HG02981 (cell line): Measurements from ENCODE around the gene TINAGL1.

Source experiments
- ATAC-seq: cut with Tn5 transposase; IDR thresholded peaks from one replicate; pipeline ENCODE4 v1.9.1; 2021; ENCODE audit warnings: mild to moderate bottlenecking, moderate library complexity; ENCODE audit not compliant: unreplicated experiment

The TINAGL1 gene

GRCh38 chr1:31576201-31576669, at the start of gene TINAGL1:
Gene TINAGL1, plus strand, starts transcription at chr1:31576515. Its CDS starts 634 bp downstream, at chr1:31577149.
- no peak for ATAC-seq

DNA sequence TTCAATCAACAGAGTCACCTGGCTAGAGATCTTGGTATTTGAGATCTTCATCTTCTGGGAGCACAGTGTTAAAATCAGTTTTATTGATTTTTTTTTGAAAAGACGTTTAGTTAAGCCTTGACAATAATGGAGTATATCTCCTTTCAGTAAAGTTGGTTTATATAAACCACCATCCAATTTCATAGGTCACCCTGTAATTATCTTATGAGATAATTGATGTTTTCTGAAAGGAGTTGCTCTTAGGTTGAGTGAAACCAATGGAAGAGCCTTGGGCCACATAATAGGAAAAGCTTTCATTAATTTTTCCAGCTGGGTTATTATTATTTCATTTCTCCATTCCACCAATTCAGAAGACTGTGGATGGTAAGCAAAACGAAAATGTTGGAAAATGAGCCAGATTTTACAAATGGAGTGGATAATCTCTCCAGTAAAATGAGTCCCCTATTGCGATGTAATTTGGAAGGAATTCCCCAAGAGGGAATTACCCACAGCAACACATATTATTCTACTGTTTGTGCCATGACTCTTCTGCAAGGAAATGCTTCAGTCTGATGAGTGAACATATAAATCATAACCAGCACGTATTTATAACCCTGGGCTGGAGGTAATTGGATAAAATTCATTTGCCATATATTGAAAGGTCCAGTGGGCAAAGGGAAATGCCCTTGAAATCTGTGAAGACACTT, 46.2 kb upstream of the TINAGL1 start:
- ATAC-seq = no peak

DNA sequence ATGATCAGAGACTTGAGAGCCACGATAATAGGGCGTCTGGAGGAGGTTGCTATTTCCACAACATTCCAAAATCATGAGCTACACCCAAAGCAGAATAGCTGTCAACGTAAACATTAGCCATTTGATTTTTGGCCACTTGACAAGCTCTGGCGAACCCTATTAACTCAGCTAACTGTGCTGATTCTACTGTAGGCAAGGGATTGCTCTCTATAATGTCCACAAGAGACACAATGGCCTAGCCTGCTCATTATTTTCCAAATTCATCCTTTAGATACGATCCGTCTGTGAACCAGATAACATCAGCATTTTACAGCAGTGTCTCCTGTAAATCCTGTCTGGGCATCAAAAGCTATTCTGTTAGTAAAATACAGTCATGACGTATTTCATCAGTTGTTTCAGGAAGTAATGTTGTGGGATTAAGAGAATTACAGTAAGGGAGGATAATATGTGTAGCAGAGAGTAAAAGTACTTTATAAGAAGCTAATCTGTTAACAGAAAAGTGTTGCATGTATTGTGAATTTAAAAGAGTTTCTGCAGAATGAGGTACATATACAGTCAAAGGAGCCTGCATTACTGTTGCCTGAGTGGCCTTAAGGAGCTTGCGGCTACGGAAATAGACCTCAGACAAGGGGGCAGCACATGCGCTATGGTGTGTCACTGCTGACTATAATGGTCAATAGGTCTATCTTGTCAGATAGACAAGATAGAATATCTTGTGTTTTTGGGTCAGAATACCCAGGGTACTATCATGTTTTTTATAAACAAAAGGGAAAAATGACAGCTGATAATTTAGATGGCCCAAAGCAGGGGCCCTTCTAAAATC, 44.9 kb upstream of the TINAGL1 start:
- ATAC-seq = no peak

- no peak for ATAC-seq
These were observed 44.1 kb upstream of the TINAGL1 start for GRCh38 chr1:31532173-31532572.

GRCh38 chr1:31535561-31535960, 40.8 kb upstream of the TINAGL1 start:
- ATAC-seq = no peak

DNA sequence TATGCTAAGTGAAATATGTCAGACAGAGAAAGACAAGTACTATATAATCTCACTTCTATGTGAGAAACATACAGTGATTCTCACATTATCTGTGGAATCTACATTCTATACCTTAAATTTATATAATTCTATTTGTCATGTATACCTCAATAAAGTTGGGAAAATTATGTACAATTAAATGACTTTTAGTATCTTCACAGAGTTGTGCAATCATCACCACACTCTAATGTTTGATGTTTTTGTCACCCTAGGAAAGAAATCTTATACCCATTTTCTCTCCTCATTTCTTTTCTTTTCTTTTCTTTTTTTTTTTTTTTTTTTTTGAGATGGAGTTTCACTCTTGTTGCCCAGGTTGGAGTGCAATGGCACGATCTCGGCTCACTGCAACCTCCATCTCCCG, 37.0 kb upstream of the TINAGL1 start:
- no peak for ATAC-seq

GRCh38 chr1:31541194-31541593, 35.1 kb upstream of the TINAGL1 start:
- no peak for ATAC-seq

GRCh38 chr1:31545927-31546540, 30.3 kb upstream of the TINAGL1 start:
- no peak for ATAC-seq

GRCh38 chr1:31548534-31548906, 27.8 kb upstream of the TINAGL1 start:
- ATAC-seq = no peak

GRCh38 chr1:31548907-31549808, 27.2 kb upstream of the TINAGL1 start:
- peak; percentile 59 for ATAC-seq

DNA sequence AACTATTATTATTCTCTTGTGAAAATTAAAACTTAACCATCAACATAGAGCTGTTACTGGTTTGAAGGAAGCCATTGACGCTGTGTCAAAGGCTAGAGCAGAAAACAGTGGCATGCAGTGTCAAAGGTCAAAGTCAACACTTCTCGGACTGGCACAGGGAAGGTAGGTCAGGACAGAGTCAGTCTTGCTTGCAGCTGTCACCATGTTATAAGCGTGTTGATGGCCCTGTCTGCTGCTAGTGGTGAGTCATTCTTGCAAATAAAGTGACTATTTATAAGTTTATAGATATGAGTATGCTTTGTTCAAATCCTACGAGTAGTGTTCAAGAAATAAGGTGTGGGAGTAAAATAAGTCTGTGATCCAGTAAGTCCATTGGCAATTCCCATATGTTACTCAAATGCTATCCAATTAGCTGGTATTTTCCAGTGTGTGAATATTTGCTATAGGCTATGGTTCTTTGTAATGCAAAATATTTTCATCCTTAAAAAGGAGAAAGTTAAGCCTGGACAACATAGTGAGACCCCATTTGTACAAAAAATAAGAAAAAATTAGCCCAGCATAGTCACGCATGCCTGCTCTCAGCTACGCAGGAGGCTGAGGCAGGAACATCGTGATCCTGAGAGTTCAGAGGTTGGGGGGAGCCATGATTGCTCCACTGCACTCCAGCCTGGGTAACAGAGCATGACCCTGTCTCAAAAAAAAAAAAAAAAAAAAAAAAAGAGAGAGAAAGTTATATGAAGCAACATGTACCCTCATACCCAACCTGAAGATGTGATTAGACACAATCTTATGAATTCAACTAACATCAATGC, 26.3 kb upstream of the TINAGL1 start:
- ATAC-seq = peak; percentile 45

DNA sequence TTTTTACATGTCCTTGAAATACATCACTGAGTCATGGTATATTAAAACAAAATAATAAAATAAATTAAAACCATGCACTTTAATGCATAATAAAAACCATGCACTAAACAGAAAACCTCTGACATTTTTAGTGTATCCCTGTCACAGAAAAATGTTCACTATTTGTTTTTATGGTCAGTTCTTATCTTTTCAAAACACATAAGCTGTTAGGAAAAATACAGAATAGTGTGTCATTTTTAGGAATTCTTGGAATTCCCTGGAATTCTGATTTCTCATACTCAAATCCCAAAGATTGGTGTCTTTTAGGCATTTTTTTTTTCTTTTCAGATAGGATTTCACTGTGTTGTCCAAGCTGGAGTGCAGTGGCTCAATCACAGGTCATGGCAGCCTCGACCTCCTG, 25.1 kb upstream of the TINAGL1 start:
- no peak for ATAC-seq

DNA sequence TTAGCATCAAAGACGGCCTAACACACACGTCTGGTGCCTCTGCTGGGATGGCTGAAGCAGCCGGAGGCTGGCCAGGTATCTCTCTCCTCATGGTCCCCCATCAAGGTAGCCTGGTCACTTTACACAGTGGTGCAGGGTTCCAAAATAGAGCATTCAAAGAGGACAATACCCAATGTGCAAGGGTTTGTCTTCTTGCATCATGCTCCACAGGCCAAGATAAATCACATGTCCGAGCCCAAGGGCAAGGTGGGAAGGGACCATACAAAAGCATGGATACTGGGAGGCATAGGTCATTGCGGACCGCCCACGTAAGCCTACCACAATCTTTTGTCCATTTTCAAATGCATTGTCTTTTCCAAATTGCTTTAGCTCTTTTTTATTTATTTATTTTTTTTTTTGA, 23.8 kb upstream of the TINAGL1 start:
- ATAC-seq = no peak

DNA sequence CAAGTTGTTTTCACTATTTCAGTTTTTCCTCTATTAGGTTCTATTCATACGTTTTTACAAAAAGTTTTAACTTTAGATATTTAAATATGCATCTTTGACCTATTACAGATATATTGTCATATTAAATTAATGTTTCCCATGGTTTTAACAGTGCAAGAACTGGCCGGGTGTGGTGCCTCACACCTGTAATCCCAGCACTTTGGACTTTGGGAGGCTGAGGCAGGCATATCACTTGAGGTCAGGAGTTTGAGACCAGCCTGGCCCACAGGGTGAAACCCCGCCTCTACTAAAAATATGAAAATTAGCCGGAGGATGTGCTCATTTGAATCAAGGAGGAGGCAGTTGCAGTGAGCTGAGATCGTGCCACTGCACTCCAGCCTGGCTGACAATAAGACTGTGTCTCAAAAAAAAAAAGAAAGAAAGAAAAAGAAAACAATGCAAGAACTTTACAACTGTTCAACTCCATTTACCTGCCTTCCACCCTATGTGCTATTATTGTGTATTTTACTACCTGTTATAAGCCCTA, 19.8 kb upstream of the TINAGL1 start:
- ATAC-seq = no peak

DNA sequence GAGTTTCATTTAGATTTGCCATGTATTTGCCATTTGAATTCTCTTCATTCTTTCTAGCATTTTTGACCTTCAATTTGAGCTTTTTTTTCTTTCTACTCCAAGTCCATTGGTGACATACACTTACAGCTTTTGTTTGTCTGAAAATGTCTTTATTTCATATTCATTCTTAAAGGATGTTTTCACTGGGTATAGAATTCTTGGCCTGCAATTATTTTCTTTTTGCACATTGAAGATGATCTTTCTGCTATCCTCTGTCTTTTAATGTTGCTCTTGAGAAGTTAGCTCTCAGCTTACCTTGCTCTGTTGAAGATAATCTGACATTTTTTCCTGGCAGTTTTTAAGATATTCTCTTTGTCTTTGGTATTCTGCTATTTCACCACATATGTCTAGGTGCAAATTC, 16.6 kb upstream of the TINAGL1 start:
- no peak for ATAC-seq

- no peak for ATAC-seq
These were observed 15.9 kb upstream of the TINAGL1 start for GRCh38 chr1:31560394-31560793.

GRCh38 chr1:31562707-31563360, 13.5 kb upstream of the TINAGL1 start:
- no peak for ATAC-seq

DNA sequence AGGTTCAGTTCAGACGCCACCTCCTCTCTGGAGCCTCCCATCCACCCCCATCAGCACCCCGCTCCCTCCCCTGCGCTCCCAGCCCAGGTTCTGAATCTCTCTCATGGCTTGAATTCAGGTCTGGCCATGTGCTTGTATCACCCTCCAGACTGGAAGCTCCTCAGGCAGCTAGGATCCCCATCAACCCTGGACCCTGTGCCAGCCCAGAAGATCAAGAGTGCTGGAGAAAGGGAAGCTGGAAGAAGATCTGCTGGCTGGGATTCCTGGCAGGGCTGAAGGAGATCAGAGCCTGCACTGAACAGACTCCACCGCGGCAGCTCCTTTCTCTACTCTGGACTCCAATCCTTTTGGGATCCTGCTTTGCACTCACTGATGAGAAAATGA, 11.7 kb upstream of the TINAGL1 start:
- ATAC-seq = no peak

- ATAC-seq = no peak
These were observed 8.3 kb upstream of the TINAGL1 start for GRCh38 chr1:31567956-31568570.
